Activated T-cell treated with anti-CD3 and anti-CD28 coated beads for 24 hours (primary cell): Measurements from ENCODE around the gene NOP10.
"Not testable (repeated sequence)": the region's sequence is repeated elsewhere in the genome, so short reads cannot be mapped to it uniquely, and the experiment has no call there.

Experiments
- DNase-seq: peaks from one replicate; pipeline ENCODE4 v3.0.0-alpha.2; 2020; ENCODE audit warnings: low read depth

Gene NOP10

GRCh38 chr15:34358948-34359347, 16.0 kb upstream of the NOP10 start:
- DNase-seq, result no peak

- no peak for DNase-seq
Observed at GRCh38 chr15:34358367-34358766, 15.4 kb upstream of the NOP10 start.

GRCh38 chr15:34357653-34358052, 14.7 kb upstream of the NOP10 start:
- no peak for DNase-seq

GRCh38 chr15:34355241-34355640, 12.3 kb upstream of the NOP10 start:
- DNase-seq, result no peak

- no peak for DNase-seq
Observed at GRCh38 chr15:34354286-34354685, 11.3 kb upstream of the NOP10 start.

GRCh38 chr15:34353627-34354026, 10.7 kb upstream of the NOP10 start:
- DNase-seq, result no peak

GRCh38 chr15:34352996-34353395, 10.1 kb upstream of the NOP10 start:
- not testable (repeated sequence) for DNase-seq

- no peak for DNase-seq
Observed at GRCh38 chr15:34349769-34350168, 6.8 kb upstream of the NOP10 start.

GRCh38 chr15:34348735-34349300, 5.9 kb upstream of the NOP10 start:
- no peak for DNase-seq

- no peak for DNase-seq
Observed at GRCh38 chr15:34347951-34348638, 5.2 kb upstream of the NOP10 start.

GRCh38 chr15:34342213-34342736, 661 bp downstream of the NOP10 start:
- not testable (repeated sequence) for DNase-seq

GRCh38 chr15:34341381-34342212, 1.3 kb downstream of the NOP10 start:
- DNase-seq, result no peak

GRCh38 chr15:34339946-34340345, 3.0 kb downstream of the NOP10 start:
- DNase-seq, result no peak

GRCh38 chr15:34338347-34338746, 4.6 kb downstream of the NOP10 start:
- no peak for DNase-seq

GRCh38 chr15:34337557-34338306, 5.2 kb downstream of the NOP10 start, which contains the start of gene SLC12A6:
TSS of gene SLC12A6 (minus strand) at chr15:34337781. CDS start at chr15:34336680, 1,101 bp downstream.
- DNase-seq, result peak; percentile 85

GRCh38 chr15:34336991-34337556, 5.9 kb downstream of the NOP10 start:
- DNase-seq, result no peak

- DNase-seq, result no peak
Observed at GRCh38 chr15:34336231-34336990, 6.5 kb downstream of the NOP10 start.

- DNase-seq, result no peak
Observed at GRCh38 chr15:34335176-34336032, 7.5 kb downstream of the NOP10 start.

GRCh38 chr15:34334672-34335071, 8.3 kb downstream of the NOP10 start:
- no peak for DNase-seq

GRCh38 chr15:34332553-34333120, 10.3 kb downstream of the NOP10 start:
- no peak for DNase-seq
